HG02885 (cell line): ENCODE results near the gene TMEM81.

ENCODE experiments used
- ATAC-seq: cut with Tn5 transposase; IDR thresholded peaks from one replicate; pipeline ENCODE4 v1.9.1; 2021; ENCODE audit warnings: mild to moderate bottlenecking; ENCODE audit not compliant: unreplicated experiment, poor library complexity

Gene TMEM81

GRCh38 chr1:205041001-205041715 lies 43.1 kb downstream of the TMEM81 start:
- no peak for ATAC-seq

GRCh38 chr1:205038132-205038786 lies 46.0 kb downstream of the TMEM81 start:
- no peak for ATAC-seq

GRCh38 chr1:205037539-205037938 lies 46.7 kb downstream of the TMEM81 start:
- ATAC-seq: no peak
